GM12878 (cell line): ENCODE results near the gene POLK. TPM values are rescaled to one million over a fixed set of nuclear protein-coding genes. Genes with fewer than 3 reads are reported as not detected.

Source experiments
- ATAC-seq: fragments of 200-7000 bp; cut with Tn5 transposase; 3 replicates; pipeline ENCODE4 v1.9.1; 2020; ENCODE audit warnings: mild to moderate bottlenecking, moderate library complexity
- BruUV-seq: library from RNA; stranded (reverse); fragments of 400-500 nt; replicated peaks from 2 replicates; lab custom pipeline; 2021; lab: Mats Ljungman, UMichigan
- CTCF ChIA-PET: fragments of 300-600 bp; sonication (Branson Sonifier 250); formaldehyde crosslinking; extraction: SDS; loops from one replicate; lab custom pipeline; 2021; ENCODE audit warnings: inconsistent platforms; lab: Yijun Ruan, JAX
- POLR2A ChIA-PET: fragments of 350-600 bp; formaldehyde crosslinking; extraction: SDS; loops from one replicate; lab custom pipeline; 2021; ENCODE audit warnings: inconsistent platforms; lab: Charles Lee
- RAD21 ChIA-PET: fragments of 300-600 bp; sonication (Branson Sonifier 250); formaldehyde crosslinking; loops from one replicate; lab custom pipeline; 2023; ENCODE audit warnings: antibody characterized with exemption; ENCODE audit not compliant: unreplicated experiment; lab: Charles Lee
- SMC1A ChIA-PET: fragments of 300-600 bp; sonication (Branson Sonifier 250); formaldehyde crosslinking; loops from one replicate; lab custom pipeline; 2023; ENCODE audit not compliant: unreplicated experiment, uncharacterized antibody; lab: Charles Lee
- DNase-seq: peaks from one replicate; pipeline ENCODE4 v3.0.0-alpha.2; 2011; ENCODE audit warnings: low read depth, low spot score
- FAIRE-seq: peaks from 3 replicates; lab custom pipeline; 2011; peaks lifted over from hg19 to GRCh38; lab: Jason Lieb, UNC
- H2AFZ ChIP-seq: 2 replicates; pipeline ENCODE4 v1.6.0; 2011; ENCODE audit warnings: low read depth, low read length, control low read depth; ENCODE audit not compliant: control insufficient read depth
- H3K27ac ChIP-seq: 2 replicates; pipeline ENCODE4 v1.5.1; 2011; ENCODE audit warnings: control low read depth; ENCODE audit not compliant: control insufficient read depth, insufficient read depth
- H3K27me3 ChIP-seq, 2 experiments: replicated peaks in 1 of 2; 2 replicates each; pipeline versions ENCODE4 v1.6.0 to v1.6.1; 2011; ENCODE audit warnings: low read length in 1 of 2; ENCODE audit not compliant: control insufficient read depth in 2 of 2, insufficient read depth in 2 of 2
- H3K36me3 ChIP-seq, 2 experiments: 2 replicates each; pipeline ENCODE4 v1.5.1; 2011; ENCODE audit warnings: low read length in 1 of 2; ENCODE audit not compliant: control insufficient read depth in 2 of 2, insufficient read depth in 2 of 2
- H3K4me1 ChIP-seq: 2 replicates; pipeline ENCODE4 v1.6.1; 2011; ENCODE audit warnings: mild to moderate bottlenecking, low read length, moderate library complexity, mixed read lengths; ENCODE audit not compliant: control insufficient read depth, insufficient read depth
- H3K4me2 ChIP-seq: 2 replicates; pipeline ENCODE4 v1.6.0; 2011; ENCODE audit warnings: control low read depth; ENCODE audit not compliant: control insufficient read depth, insufficient read depth
- H3K4me3 ChIP-seq: fragments of 200-600 bp; sonication (generic); 2 replicates; pipeline ENCODE4 v1.5.1; 2016
- H3K79me2 ChIP-seq: 2 replicates; pipeline ENCODE4 v1.6.0; 2011; ENCODE audit warnings: low read length; ENCODE audit not compliant: control insufficient read depth, insufficient read depth
- H3K9ac ChIP-seq: 2 replicates; pipeline ENCODE4 v1.8.0; 2011; ENCODE audit warnings: low read length, control low read depth, mixed read lengths; ENCODE audit not compliant: control insufficient read depth, insufficient read depth
- H3K9me3 ChIP-seq: replicated peaks from 3 replicates; pipeline ENCODE4 v1.5.1; 2011; ENCODE audit warnings: mild to moderate bottlenecking, low read length; ENCODE audit not compliant: control insufficient read depth, insufficient read depth
- H4K20me1 ChIP-seq: 2 replicates; pipeline ENCODE4 v1.6.0; 2011; ENCODE audit not compliant: control insufficient read depth, insufficient read depth
- BRCA1 ChIP-seq: IDR thresholded peaks from 2 replicates; pipeline ENCODE4 v1.6.1; 2011; ENCODE audit warnings: low read depth, low read length, improper control_type of control experiment
- FOS ChIP-seq: IDR thresholded peaks from 3 replicates; pipeline ENCODE4 v1.6.1; 2011; ENCODE audit warnings: borderline replicate concordance; ENCODE audit not compliant: insufficient read length; ENCODE audit errors: extremely low read depth
- JUNB ChIP-seq: IDR thresholded peaks from 2 replicates; pipeline ENCODE4 v1.6.1; 2016; ENCODE audit warnings: antibody characterized with exemption, mild to moderate bottlenecking
- KLF5 ChIP-seq: fragments of 450-650 bp; IDR thresholded peaks from 2 replicates; pipeline ENCODE4 v1.6.1; 2014; ENCODE audit warnings: mild to moderate bottlenecking; ENCODE audit not compliant: partially characterized antibody
- NR2F1 ChIP-seq: fragments of 450-650 bp; conservative IDR thresholded peaks from 2 replicates; pipeline ENCODE4 v1.6.1; 2017; ENCODE audit warnings: mild to moderate bottlenecking
- RCOR1 ChIP-seq: conservative IDR thresholded peaks from 2 replicates; pipeline ENCODE4 v1.6.1; 2012; ENCODE audit warnings: low read depth, low read length, improper control_type of control experiment
- RUNX3 ChIP-seq: IDR thresholded peaks from 2 replicates; pipeline ENCODE4 v1.6.1; 2012; ENCODE audit warnings: low read length, inconsistent platforms
- WGBS: methylation state at CpG from one replicate; pipeline ENCODE4 v1.1.6; 2016; ENCODE audit warnings: low lambda C conversion rate; ENCODE audit not compliant: insufficient replicate concordance, insufficient coverage; ENCODE audit errors: missing lambda C conversion rate; 5-methylcytosine and 5-hydroxymethylcytosine counted together
- in situ Hi-C: fragments of 300-500 bp; cut with MboI; formaldehyde crosslinking; loops from 9 replicates; pipeline ENCODE4 v1.14.3; 2018; ENCODE audit warnings: mixed read lengths
- intact Hi-C: fragments of 100-400 bp; cut with micrococcal nuclease; formaldehyde crosslinking; loops from one replicate; pipeline ENCODE4 v1.14.2; 2022; ENCODE audit not compliant: unreplicated experiment
- polyA plus RNA-seq, 11 experiments: library from polyadenylated mRNA; depleted of rRNA in 4 of 11; unstranded in 6 of 11; stranded (reverse) in 5 of 11; fragments of >200 nt; fragmentation: Nextera tagmentation in 4 of 11; fragmentation: Illumina TruSeq in 1 of 11; extraction: Ambion mirVana in 4 of 11; extraction: Trizol in 1 of 11; gene quantifications; 1 replicate in 1 of 11; 2 replicates in 10 of 11; pipeline versions ENCODE4 v1.2.1 to v1.2.3, GENCODE V29; 2011 to 2016; ENCODE audit warnings: inconsistent platforms in 2 of 11, missing spikeins in 2 of 11, low read depth in 1 of 11
- total RNA-seq, 4 experiments: library from RNA; depleted of rRNA in 3 of 4; stranded (reverse); fragments of >200 nt in 3 of 4; fragmentation: Illumina TruSeq in 1 of 4; extraction: Trizol in 1 of 4; gene quantifications; 2 replicates each; pipeline versions ENCODE4 v1.2.1 to v1.2.3, GENCODE V29; 2013 to 2021
- TF ChIP-seq, protein P1 (sequence below): fragments of 450-650 bp; IDR thresholded peaks from 2 replicates; pipeline ENCODE4 v1.6.1; 2016; ENCODE audit warnings: mild to moderate bottlenecking
- TF ChIP-seq, protein P2 (sequence below): fragments of 450-650 bp; IDR thresholded peaks from 2 replicates; pipeline ENCODE4 v1.6.1; 2018; ENCODE audit warnings: mild to moderate bottlenecking, low read depth, moderate library complexity; ENCODE audit not compliant: partially characterized antibody
- TF ChIP-seq, protein P3 (sequence below): IDR thresholded peaks from 2 replicates; pipeline ENCODE4 v1.6.1; 2011; ENCODE audit warnings: low read depth, mild to moderate bottlenecking, low read length, moderate library complexity, borderline replicate concordance; ENCODE audit errors: extremely low read depth
- TF ChIP-seq, protein P4 (sequence below): IDR thresholded peaks from 2 replicates; pipeline ENCODE4 v1.6.1; 2012; ENCODE audit warnings: low read depth, low read length, improper control_type of control experiment

Gene POLK
- total and polyA plus RNA-seq, 10 of the 15 experiments (the other 5 are each of a cell fraction or from before 2014, with no cell fraction given): 10.4 to 47.6 (median 29.0) TPM

DNA sequence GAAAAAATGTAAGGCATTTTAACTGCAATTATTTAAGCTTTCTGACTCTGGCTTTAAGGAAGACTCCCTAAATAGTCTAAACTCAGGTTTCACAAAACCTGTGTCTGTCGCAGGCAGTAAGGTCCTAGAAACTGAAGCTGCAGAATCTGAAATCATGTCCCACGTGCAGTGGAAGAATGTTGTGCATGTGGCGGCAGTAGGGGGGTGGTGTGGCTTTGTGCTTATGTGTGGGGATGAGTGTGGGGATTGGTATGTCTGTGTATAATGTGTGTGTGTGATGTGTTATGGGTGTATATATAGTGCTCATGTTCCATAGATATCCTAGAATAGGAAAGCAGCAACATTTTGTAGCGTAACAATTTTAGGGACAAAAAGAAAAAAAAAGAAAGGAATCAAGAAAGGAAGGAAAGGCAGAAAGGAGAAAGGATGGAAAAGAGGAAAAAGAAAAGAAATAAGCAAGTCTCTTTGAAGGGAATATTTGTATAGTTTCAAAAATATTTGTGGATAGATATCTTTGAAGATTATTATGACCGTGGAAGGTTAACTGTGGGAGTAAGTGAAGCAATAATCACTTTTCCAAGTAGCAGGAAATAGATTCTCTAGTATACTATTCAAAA lies 106.2 kb downstream of the POLK start:
- no peak for FAIRE-seq
- WGBS: 94% methylated on average over 5 of the region's 5 CpGs
- in situ Hi-C loops: no loop called here

DNA sequence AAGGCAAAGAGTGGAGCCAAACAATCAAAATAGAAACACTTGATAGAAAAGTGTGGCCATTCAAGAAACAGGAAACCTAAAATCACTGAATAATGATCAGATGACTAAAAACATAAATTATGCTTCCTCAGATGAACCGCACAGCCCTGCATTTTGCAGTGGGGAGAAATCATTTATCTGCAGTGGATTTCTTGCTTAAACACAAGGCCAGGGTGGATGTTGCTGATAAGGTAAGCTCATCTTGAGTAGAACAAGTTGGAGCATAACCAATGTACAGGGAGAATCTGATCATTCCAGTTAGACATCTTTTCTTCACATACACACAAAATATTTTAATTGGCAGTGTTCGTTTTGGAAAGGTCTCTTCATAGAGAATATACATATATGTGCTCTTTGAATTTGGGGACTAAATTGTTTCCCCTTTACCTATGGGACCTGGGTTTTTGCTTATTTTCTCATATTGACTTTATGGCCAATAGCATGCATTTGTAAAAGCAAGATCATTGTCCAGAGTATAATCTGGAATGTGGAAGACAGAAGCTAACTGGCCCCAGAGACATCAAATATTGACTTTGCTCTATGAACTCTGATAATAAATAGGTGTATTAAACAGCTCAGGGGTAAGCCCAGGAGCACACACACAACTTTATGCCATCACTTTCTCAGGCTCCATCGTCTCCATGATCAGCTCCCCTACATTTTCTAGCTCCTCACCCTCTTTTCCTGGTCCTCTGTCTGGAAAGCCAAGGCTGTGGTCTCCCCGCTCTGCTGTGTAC lies 108.7 kb downstream of the POLK start:
- no peak overlapping the region for H3K9ac ChIP-seq
- ATAC-seq (no peak), DNase-seq (no peak), FAIRE-seq (no peak)
- ChIA-PET RAD21 (no interaction called here), POLR2A (interaction anchor here (1.3 kb wide), 1 partner anchor 78 kb away, joined by 3 read pairs; no protein-coding TSS in a partner anchor), CTCF (interaction anchor here (0.6 kb wide), 1 partner anchor 61 kb away, joined by 3 read pairs; no protein-coding TSS in a partner anchor), SMC1A (interaction anchor here (0.9 to 1.3 kb wide), 4 partner anchors 25 to 215 kb away, joined by 3 read pairs; no protein-coding TSS in a partner anchor)
- intact Hi-C loops (no loop called here), in situ Hi-C loops (no loop called here)
- no peak overlapping the region for H3K4me2 ChIP-seq
- no peak overlapping the region for H3K4me3 ChIP-seq
- H3K79me2 ChIP-seq: no peaks in the 10 kb centered on the region
- 56% methylated on average over 4 of the region's 4 CpGs for WGBS
- no peaks in the 10 kb centered on the region for H3K4me1 ChIP-seq
- H3K9me3 ChIP-seq: no peaks in the 10 kb centered on the region
- BruUV-seq: no TSS peak
- no peak overlapping the region for H3K27ac ChIP-seq
- no peaks in the 10 kb centered on the region for H3K36me3 ChIP-seq
- no peaks in the 10 kb centered on the region for H3K27me3 ChIP-seq
- H2AFZ ChIP-seq: no peak overlapping the region
- H4K20me1 ChIP-seq: no peaks in the 10 kb centered on the region
- TF ChIP-seq RUNX3 (no peak), JUNB (no peak), KLF5 (no peak), RCOR1 (no peak), NR2F1 (no peak)
- TF ChIP-seq, protein P1, sequence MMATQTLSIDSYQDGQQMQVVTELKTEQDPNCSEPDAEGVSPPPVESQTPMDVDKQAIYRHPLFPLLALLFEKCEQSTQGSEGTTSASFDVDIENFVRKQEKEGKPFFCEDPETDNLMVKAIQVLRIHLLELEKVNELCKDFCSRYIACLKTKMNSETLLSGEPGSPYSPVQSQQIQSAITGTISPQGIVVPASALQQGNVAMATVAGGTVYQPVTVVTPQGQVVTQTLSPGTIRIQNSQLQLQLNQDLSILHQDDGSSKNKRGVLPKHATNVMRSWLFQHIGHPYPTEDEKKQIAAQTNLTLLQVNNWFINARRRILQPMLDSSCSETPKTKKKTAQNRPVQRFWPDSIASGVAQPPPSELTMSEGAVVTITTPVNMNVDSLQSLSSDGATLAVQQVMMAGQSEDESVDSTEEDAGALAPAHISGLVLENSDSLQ: no peak
- TF ChIP-seq, protein P2, sequence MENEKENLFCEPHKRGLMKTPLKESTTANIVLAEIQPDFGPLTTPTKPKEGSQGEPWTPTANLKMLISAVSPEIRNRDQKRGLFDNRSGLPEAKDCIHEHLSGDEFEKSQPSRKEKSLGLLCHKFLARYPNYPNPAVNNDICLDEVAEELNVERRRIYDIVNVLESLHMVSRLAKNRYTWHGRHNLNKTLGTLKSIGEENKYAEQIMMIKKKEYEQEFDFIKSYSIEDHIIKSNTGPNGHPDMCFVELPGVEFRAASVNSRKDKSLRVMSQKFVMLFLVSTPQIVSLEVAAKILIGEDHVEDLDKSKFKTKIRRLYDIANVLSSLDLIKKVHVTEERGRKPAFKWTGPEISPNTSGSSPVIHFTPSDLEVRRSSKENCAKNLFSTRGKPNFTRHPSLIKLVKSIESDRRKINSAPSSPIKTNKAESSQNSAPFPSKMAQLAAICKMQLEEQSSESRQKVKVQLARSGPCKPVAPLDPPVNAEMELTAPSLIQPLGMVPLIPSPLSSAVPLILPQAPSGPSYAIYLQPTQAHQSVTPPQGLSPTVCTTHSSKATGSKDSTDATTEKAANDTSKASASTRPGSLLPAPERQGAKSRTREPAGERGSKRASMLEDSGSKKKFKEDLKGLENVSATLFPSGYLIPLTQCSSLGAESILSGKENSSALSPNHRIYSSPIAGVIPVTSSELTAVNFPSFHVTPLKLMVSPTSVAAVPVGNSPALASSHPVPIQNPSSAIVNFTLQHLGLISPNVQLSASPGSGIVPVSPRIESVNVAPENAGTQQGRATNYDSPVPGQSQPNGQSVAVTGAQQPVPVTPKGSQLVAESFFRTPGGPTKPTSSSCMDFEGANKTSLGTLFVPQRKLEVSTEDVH: no peak
- TF ChIP-seq, protein P3, sequence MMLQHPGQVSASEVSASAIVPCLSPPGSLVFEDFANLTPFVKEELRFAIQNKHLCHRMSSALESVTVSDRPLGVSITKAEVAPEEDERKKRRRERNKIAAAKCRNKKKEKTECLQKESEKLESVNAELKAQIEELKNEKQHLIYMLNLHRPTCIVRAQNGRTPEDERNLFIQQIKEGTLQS: no peak
- TF ChIP-seq, protein P4, sequence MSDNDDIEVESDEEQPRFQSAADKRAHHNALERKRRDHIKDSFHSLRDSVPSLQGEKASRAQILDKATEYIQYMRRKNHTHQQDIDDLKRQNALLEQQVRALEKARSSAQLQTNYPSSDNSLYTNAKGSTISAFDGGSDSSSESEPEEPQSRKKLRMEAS: no peak

More for the DNA sequence above, 106.2 kb downstream of the POLK start:
- H3K4me3 ChIP-seq: no peak overlapping the region
- H3K27me3 ChIP-seq: no peaks in the 10 kb centered on the region
- ChIA-PET RAD21 (no interaction called here), SMC1A (no interaction called here), POLR2A (interaction anchor here (0.6 kb wide), 1 partner anchor 203 kb away, joined by 3 read pairs; no protein-coding TSS in a partner anchor), CTCF (interaction anchor here (1.0 kb wide), 1 partner anchor 63 kb away, joined by 3 read pairs; no protein-coding TSS in a partner anchor)
- no peak overlapping the region for H3K9ac ChIP-seq
- no peaks in the 10 kb centered on the region for H3K79me2 ChIP-seq
- ATAC-seq: no peak
- TF ChIP-seq FOS: no peak
- no peak for TF ChIP-seq BRCA1
- H2AFZ ChIP-seq: no peak overlapping the region
- H3K4me2 ChIP-seq: no peak overlapping the region
- intact Hi-C loops: no loop called here
- no peaks in the 10 kb centered on the region for H3K9me3 ChIP-seq
- no TSS peak for BruUV-seq
- no peaks in the 10 kb centered on the region for H4K20me1 ChIP-seq
- no peaks in the 10 kb centered on the region for H3K4me1 ChIP-seq
- H3K27ac ChIP-seq: no peak overlapping the region
- DNase-seq: no peak
- H3K36me3 ChIP-seq: no peaks in the 10 kb centered on the region
